Skeletal muscle tissue (tissue), 4 donors: Measurements from ENCODE around the gene UNCX. TPM values are rescaled to one million over a fixed set of nuclear protein-coding genes. Genes with fewer than 3 reads are reported as not detected.

Experiments used
- H3K27ac ChIP-seq: one replicate; pipeline ENCODE4 v1.7.0; 2013; ENCODE audit warnings: mild to moderate bottlenecking, low read depth, low read length, inconsistent platforms
- H3K27me3 ChIP-seq, 3 donors: one replicate each; pipeline ENCODE4 v1.7.0; 2013; ENCODE audit warnings: low read length in 3 of 3; ENCODE audit not compliant: control insufficient read depth in 3 of 3, insufficient read depth in 3 of 3
- H3K36me3 ChIP-seq, 3 donors: one replicate each; pipeline ENCODE4 v1.7.0; 2013; ENCODE audit warnings: low read length in 3 of 3; ENCODE audit not compliant: control insufficient read depth in 3 of 3, insufficient read depth in 3 of 3
- H3K4me1 ChIP-seq, 3 donors: one replicate each; pipeline ENCODE4 v1.7.0; 2013; ENCODE audit warnings: low read length in 3 of 3, mild to moderate bottlenecking in 3 of 3; ENCODE audit not compliant: control insufficient read depth in 3 of 3, insufficient read depth in 3 of 3
- H3K4me3 ChIP-seq, 3 donors: one replicate each; pipeline ENCODE4 v1.7.0; 2013; ENCODE audit warnings: low read length in 3 of 3
- H3K9ac ChIP-seq, 3 donors: one replicate each; pipeline ENCODE4 v1.7.0; 2013; ENCODE audit warnings: low read length in 3 of 3, mild to moderate bottlenecking in 3 of 3, moderate library complexity in 2 of 3, low read depth in 1 of 3
- H3K9me3 ChIP-seq, 3 donors: one replicate each; pipeline ENCODE4 v1.7.0; 2013; ENCODE audit warnings: low read length in 3 of 3; ENCODE audit not compliant: control insufficient read depth in 3 of 3
- total RNA-seq: library from RNA; depleted of rRNA; stranded (reverse); fragments of >200 nt; gene quantifications from one replicate; pipeline ENCODE4 v1.2.3, GENCODE V29; 2014
- donor health status: Osteomylitis.

Gene UNCX
- total RNA-seq, 1 donor from 2014 or later = not detected

DNA sequence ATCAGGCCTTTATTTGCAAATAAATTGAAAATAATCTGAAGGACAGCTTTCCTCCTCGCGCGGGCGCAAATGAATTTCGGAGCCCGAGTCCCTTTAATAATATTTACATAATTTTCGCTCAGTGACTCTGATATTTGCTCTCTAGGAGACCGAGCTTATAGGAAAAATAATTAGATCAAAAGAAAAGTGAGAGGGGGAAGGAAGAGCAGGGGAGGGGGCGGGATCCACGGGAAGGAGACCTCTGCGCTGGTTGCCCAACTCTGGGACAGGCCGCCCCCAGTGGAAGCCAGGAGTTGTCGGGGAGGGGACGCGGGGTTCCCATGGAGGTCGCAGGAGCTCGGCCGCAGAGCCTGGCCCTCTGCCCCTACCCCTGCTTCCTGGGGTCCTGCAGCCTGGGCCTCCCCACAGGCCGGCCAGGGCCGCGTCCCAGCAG, 5.8 kb downstream of the UNCX start:
- Histone ChIP-seq H3K4me1 (peaks cover 0 to 3% (median 0%) of the 10 kb centered on the region in 3 donors), H3K4me3 (no peak overlapping the region), H3K36me3 (no peaks in the 10 kb centered on the region), H3K9me3 (no peaks in the 10 kb centered on the region), H3K9ac (no peak overlapping the region), H3K27me3 (peaks cover 76 to 89% (median 84%) of the 10 kb centered on the region in 3 donors), H3K27ac (no peak overlapping the region)

DNA sequence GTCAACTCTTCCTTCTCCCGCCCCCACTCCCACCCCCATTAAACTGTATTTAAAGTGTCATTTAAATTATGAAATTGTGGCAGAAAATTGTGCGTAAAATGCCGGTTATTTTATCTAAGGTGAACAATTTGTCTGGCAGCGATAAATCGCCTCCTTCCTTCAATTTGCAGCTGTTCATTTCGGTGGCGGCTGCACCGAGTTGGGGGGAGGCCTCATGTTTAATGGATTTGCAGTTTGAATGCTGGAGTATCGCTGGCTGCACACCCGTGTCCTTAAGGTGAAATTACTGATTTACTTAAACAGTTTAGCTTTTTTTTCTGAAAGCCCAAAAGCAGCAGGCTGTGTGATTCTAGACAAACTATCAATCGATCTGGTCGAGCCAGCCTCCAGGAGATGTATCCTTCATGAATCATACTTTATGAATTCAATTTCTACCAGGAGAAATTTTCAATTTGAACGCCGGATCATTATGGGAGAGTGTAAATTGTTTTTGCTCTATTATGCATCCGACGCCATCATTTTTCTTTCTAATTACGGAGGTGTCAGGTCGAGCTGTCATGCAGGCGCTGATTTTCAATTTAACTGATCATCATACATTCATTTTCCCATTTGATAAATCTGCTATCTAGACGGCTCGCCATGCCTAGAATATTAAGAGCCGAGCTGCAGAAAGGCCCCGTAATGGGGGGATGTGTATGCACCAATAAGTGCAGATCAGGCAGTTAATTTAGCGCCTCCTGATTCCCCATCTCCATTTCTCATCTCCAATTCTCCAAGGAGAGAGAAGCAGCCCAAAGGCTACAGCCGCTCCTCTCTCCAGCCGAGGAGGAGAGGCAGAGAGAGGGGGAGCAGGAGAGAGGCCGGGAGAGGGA, 6.5 kb downstream of the UNCX start:
- Histone ChIP-seq H3K9ac (no peak overlapping the region), H3K36me3 (no peaks in the 10 kb centered on the region), H3K27me3 (peaks cover 76 to 89% (median 84%) of the 10 kb centered on the region in 3 donors), H3K9me3 (no peaks in the 10 kb centered on the region), H3K4me1 (peaks cover 0 to 3% (median 0%) of the 10 kb centered on the region in 3 donors), H3K27ac (no peak overlapping the region), H3K4me3 (no peak overlapping the region)

DNA sequence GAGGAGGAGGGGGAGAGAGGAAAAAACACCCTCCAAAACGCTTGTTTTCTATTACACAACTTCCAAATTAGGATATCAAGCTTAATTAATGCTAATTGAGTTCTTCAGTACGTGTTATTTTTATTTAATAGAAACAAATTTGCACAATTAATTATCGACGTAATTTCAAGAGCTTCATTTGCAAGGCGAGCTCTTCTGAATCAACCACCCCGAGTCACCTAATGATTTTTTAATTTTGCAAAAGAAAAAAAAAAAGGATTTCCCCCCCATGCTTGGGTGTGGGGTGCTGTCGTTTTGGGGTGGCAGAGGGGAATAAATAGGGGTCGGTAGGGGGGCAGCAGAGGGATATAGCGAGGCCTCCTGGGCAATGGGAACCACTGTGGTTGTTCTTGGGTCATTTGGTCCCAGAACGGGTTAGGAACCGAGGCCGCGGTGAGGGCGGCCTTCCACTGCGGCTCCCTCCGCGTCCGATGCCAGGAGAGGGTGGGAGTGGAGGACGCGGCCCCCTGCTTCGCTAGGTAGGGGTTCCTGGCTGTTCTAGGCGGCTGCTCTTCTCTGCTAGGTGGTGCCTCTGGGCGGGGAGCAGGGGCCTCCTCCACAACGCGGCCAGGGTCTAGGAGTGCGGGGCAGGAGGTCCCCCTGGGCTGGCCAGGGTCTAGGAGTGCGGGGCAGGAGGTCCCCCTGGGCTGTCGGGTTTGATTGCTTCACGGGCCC, 7.3 kb downstream of the UNCX start:
- Histone ChIP-seq H3K4me3 (no peak overlapping the region), H3K27ac (no peak overlapping the region), H3K4me1 (peaks cover 0 to under 1% (median 0%) of the 10 kb centered on the region in 3 donors), H3K27me3 (peaks cover 73 to 89% (median 84%) of the 10 kb centered on the region in 3 donors), H3K36me3 (no peaks in the 10 kb centered on the region), H3K9ac (no peak overlapping the region), H3K9me3 (no peaks in the 10 kb centered on the region)

DNA sequence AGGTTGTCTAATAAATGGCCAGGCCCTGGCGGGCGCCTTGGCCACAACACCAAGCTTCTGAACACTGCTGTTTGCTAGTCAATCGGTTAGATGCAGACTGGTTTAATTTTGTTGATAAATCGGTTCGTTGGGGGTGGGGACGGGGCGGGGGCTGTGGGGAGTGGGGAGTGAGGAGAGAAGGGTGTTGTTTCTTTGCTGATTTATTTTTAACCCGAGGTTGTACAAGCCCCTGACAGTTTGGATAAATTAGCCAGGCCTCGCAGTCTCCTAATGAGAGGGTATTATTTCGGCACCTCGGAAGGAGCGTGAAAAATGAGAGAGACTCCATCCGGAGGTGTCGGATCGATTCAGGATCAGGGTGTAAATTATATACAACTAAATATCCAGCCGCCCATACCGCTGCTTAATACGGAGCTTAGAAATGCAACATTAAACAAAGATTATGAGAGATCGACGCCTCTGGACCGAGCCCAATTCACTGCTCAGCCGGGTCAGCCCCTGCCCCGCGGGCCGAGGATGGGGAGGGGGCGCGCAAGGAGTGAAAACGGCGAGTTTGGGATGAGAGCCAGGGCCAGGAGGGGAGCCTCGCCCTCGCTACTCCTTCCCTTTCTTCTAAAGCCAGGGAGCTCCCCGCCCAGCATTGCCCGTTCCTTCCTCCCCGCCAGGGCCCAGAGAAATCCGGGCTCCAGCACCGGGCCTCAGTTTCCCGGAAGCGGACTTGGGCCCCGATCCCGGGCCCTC, 8.0 kb downstream of the UNCX start:
- Histone ChIP-seq H3K36me3 (no peaks in the 10 kb centered on the region), H3K4me1 (no peaks in the 10 kb centered on the region), H3K27ac (no peak overlapping the region), H3K4me3 (no peak overlapping the region), H3K9me3 (no peaks in the 10 kb centered on the region), H3K27me3 (peaks cover 73 to 89% (median 84%) of the 10 kb centered on the region in 3 donors), H3K9ac (no peak overlapping the region)

- no peaks in the 10 kb centered on the region for H3K36me3 ChIP-seq
- H3K27ac ChIP-seq = no peak overlapping the region
- no peak overlapping the region for H3K4me3 ChIP-seq
- H3K4me1 ChIP-seq = no peaks in the 10 kb centered on the region
- no peak overlapping the region for H3K9ac ChIP-seq
- H3K27me3 ChIP-seq = peaks cover 77 to 87% (median 85%) of the 10 kb centered on the region in 3 donors
- H3K9me3 ChIP-seq = no peaks in the 10 kb centered on the region
These were observed 8.6 kb downstream of the UNCX start for GRCh38 chr7:1241258-1241602.

- Histone ChIP-seq H3K9me3 (no peaks in the 10 kb centered on the region), H3K4me1 (no peaks in the 10 kb centered on the region), H3K4me3 (no peak overlapping the region), H3K36me3 (no peaks in the 10 kb centered on the region), H3K27me3 (peaks cover 82 to 90% (median 90%) of the 10 kb centered on the region in 3 donors), H3K27ac (no peak overlapping the region), H3K9ac (no peak overlapping the region)
These were observed 9.1 kb downstream of the UNCX start for GRCh38 chr7:1241603-1242255.

DNA sequence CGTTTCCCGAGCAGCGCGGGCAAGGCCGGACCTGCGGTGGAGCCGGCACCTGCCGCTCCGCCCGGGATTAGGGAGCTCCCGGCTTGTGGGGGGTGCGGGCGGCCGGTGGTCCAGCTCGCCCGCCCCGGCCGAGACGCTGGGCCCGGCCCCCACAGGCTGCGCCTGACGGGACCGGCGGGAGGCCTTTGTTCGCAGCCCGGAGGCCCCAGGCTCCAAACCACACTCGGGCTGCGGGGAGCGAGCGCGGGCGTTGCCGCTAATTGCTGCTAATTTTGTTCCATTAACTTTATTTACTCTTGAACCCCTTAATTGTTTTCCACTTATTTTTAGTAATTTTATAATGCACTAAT, 9.6 kb downstream of the UNCX start:
- H3K27ac ChIP-seq = no peak overlapping the region
- no peak overlapping the region for H3K9ac ChIP-seq
- no peak overlapping the region for H3K4me3 ChIP-seq
- H3K36me3 ChIP-seq = no peaks in the 10 kb centered on the region
- H3K27me3 ChIP-seq = peaks cover 82 to 91% (median 86%) of the 10 kb centered on the region in 3 donors
- no peaks in the 10 kb centered on the region for H3K4me1 ChIP-seq
- H3K9me3 ChIP-seq = no peaks in the 10 kb centered on the region

GRCh38 chr7:1242606-1243289, 10.1 kb downstream of the UNCX start:
- Histone ChIP-seq H3K27ac (no peak overlapping the region), H3K4me1 (no peaks in the 10 kb centered on the region), H3K27me3 (peaks cover 81 to 92% (median 88%) of the 10 kb centered on the region in 3 donors), H3K9me3 (no peaks in the 10 kb centered on the region), H3K9ac (no peak overlapping the region), H3K4me3 (no peak overlapping the region), H3K36me3 (no peaks in the 10 kb centered on the region)

- Histone ChIP-seq H3K36me3 (no peaks in the 10 kb centered on the region), H3K27me3 (peaks cover 80 to 92% (median 90%) of the 10 kb centered on the region in 3 donors), H3K27ac (no peak overlapping the region), H3K9me3 (no peaks in the 10 kb centered on the region), H3K9ac (no peak overlapping the region), H3K4me1 (peaks cover 0 to 4% (median 4%) of the 10 kb centered on the region in 3 donors), H3K4me3 (no peak overlapping the region)
These were observed 10.8 kb downstream of the UNCX start for GRCh38 chr7:1243290-1243963.
